H1 (cell line): ENCODE measurements around the gene PCAT7. TPM values are rescaled to one million over a fixed set of nuclear protein-coding genes. Genes with fewer than 3 reads are reported as not detected.

Source experiments
- CTCF ChIA-PET: fragments of 300-600 bp; sonication (Branson Sonifier 250); formaldehyde crosslinking; loops from one replicate; lab custom pipeline; 2021; ENCODE audit not compliant: partially characterized antibody; lab: Charles Lee
- POLR2A ChIA-PET: fragments of 300-600 bp; sonication (Branson Sonifier 250); formaldehyde crosslinking; loops from one replicate; lab custom pipeline; 2021; ENCODE audit warnings: inconsistent platforms; ENCODE audit not compliant: partially characterized antibody; lab: Charles Lee
- DNase-seq, 2 experiments: peaks; one replicate each; pipeline versions ENCODE4 v3.0.0 to v3.0.0-alpha.2; 2010 to 2022; ENCODE audit warnings: low spot score in 2 of 2, low read depth in 1 of 2, mixed read lengths in 1 of 2
- FAIRE-seq: peaks from 2 replicates; lab custom pipeline; 2011; peaks lifted over from hg19 to GRCh38; lab: Jason Lieb, UNC
- H2AFZ ChIP-seq: 2 replicates; pipeline ENCODE4 v1.8.1; 2012; ENCODE audit warnings: low read length, inconsistent platforms
- H2AK5ac ChIP-seq: 2 replicates; pipeline ENCODE4 v1.6.1; 2013; ENCODE audit warnings: low read depth, low read length
- H2BK120ac ChIP-seq: replicated peaks from 2 replicates; pipeline ENCODE3; 2013; ENCODE audit warnings: low read depth, low read length, inconsistent platforms
- H2BK12ac ChIP-seq: 2 replicates; pipeline ENCODE4 v1.6.1; 2013; ENCODE audit warnings: low read depth, low read length
- H2BK15ac ChIP-seq: 2 replicates; pipeline ENCODE4 v1.6.1; 2013; ENCODE audit warnings: low read length
- H2BK20ac ChIP-seq: 2 replicates; pipeline ENCODE4 v1.6.1; 2013; ENCODE audit warnings: low read length
- H2BK5ac ChIP-seq: 2 replicates; pipeline ENCODE4 v1.6.1; 2013; ENCODE audit warnings: low read depth, low read length
- H3K14ac ChIP-seq: 2 replicates; pipeline ENCODE4 v1.6.1; 2013; ENCODE audit warnings: inconsistent platforms; ENCODE audit not compliant: insufficient read length
- H3K18ac ChIP-seq: 2 replicates; pipeline ENCODE4 v1.6.1; 2013; ENCODE audit warnings: low read length; ENCODE audit errors: extremely low read depth
- H3K23ac ChIP-seq: 2 replicates; pipeline ENCODE4 v1.6.1; 2013; ENCODE audit warnings: inconsistent platforms; ENCODE audit not compliant: insufficient read length
- H3K23me2 ChIP-seq: 2 replicates; pipeline ENCODE4 v1.6.1; 2013; ENCODE audit warnings: low read depth, low read length
- H3K27ac ChIP-seq: 2 replicates; pipeline ENCODE4 v1.6.1; 2011; ENCODE audit warnings: low read depth, low read length, inconsistent platforms
- H3K27me3 ChIP-seq, 4 experiments: replicated peaks in 1 of 4; 1 replicate in 1 of 4; 2 replicates in 3 of 4; pipeline versions ENCODE4 v1.6.1 to v1.8.1; 2011 to 2013; ENCODE audit warnings: low read length in 3 of 4, mild to moderate bottlenecking in 3 of 4, inconsistent platforms in 2 of 4, mixed read lengths in 2 of 4, moderate library complexity in 1 of 4; ENCODE audit not compliant: control insufficient read depth in 3 of 4, insufficient read depth in 3 of 4; ENCODE audit errors: extremely low read depth in 1 of 4
- H3K36me3 ChIP-seq, 4 experiments: 2 replicates each; pipeline versions ENCODE4 v1.6.1 to v1.8.1; 2011 to 2013; ENCODE audit warnings: mild to moderate bottlenecking in 4 of 4, low read length in 3 of 4, moderate library complexity in 2 of 4, control low read depth in 1 of 4, inconsistent platforms in 1 of 4; ENCODE audit not compliant: insufficient read depth in 4 of 4, control insufficient read depth in 2 of 4
- H3K4ac ChIP-seq: replicated peaks from 2 replicates; pipeline ENCODE3; 2013; ENCODE audit warnings: low read length, low read depth, mixed read lengths, inconsistent platforms; ENCODE audit not compliant: insufficient read length
- H3K4me1 ChIP-seq, 4 experiments: replicated peaks in 1 of 4; 1 replicate in 1 of 4; 2 replicates in 3 of 4; pipeline versions ENCODE4 v1.6.1 to v1.8.1; 2011 to 2013; ENCODE audit warnings: low read length in 3 of 4, inconsistent platforms in 2 of 4, mixed read lengths in 1 of 4; ENCODE audit not compliant: insufficient read depth in 4 of 4, control insufficient read depth in 3 of 4
- H3K4me2 ChIP-seq, 2 experiments: 2 replicates each; pipeline versions ENCODE4 v1.6.1 to v1.8.1; 2011 to 2013; ENCODE audit warnings: low read depth in 2 of 2, low read length in 2 of 2, control low read depth in 1 of 2, inconsistent platforms in 1 of 2, mild to moderate bottlenecking in 1 of 2; ENCODE audit not compliant: insufficient read depth in 1 of 2
- H3K4me3 ChIP-seq, 4 experiments: fragments of 200-600, 300-600 bp in 1 of 4; sonication (generic), shearing (Covaris generic), sonication (Bioruptor Twin) in 1 of 4; 2 replicates each; pipeline versions ENCODE4 v1.5.1 to v1.8.1; 2011 to 2016; ENCODE audit warnings: low read length in 4 of 4, low read depth in 3 of 4, control low read depth in 2 of 4, inconsistent platforms in 2 of 4, mild to moderate bottlenecking in 2 of 4, mixed read lengths in 1 of 4, moderate library complexity in 1 of 4; ENCODE audit not compliant: insufficient read depth in 2 of 4; ENCODE audit errors: extremely low read depth in 1 of 4
- H3K56ac ChIP-seq: replicated peaks from 2 replicates; pipeline ENCODE3; 2013; ENCODE audit warnings: low read depth, mild to moderate bottlenecking, mixed read lengths, low read length, inconsistent platforms; ENCODE audit not compliant: insufficient read length
- H3K79me1 ChIP-seq: 2 replicates; pipeline ENCODE4 v1.6.1; 2013; ENCODE audit warnings: low read depth, low read length, control low read depth
- H3K79me2 ChIP-seq, 2 experiments: 2 replicates each; pipeline versions ENCODE4 v1.6.1 to v1.8.1; 2012 to 2013; ENCODE audit warnings: low read length in 2 of 2, mild to moderate bottlenecking in 2 of 2, inconsistent platforms in 1 of 2; ENCODE audit not compliant: insufficient read depth in 2 of 2, control insufficient read depth in 1 of 2
- H3K9ac ChIP-seq, 4 experiments: replicated peaks in 1 of 4; 1 replicate in 1 of 4; 2 replicates in 3 of 4; pipeline versions ENCODE4 v1.6.1 to v1.8.1; 2011 to 2013; ENCODE audit warnings: low read depth in 3 of 4, low read length in 3 of 4, control low read depth in 2 of 4, mild to moderate bottlenecking in 2 of 4, moderate library complexity in 2 of 4, inconsistent platforms in 1 of 4; ENCODE audit errors: extremely low read depth in 1 of 4
- H3K9me3 ChIP-seq, 2 experiments: 2 replicates each; pipeline versions ENCODE4 v1.6.1 to v1.8.1; 2012 to 2013; ENCODE audit warnings: mild to moderate bottlenecking in 2 of 2, moderate library complexity in 2 of 2, control low read depth in 1 of 2, inconsistent platforms in 1 of 2, low read depth in 1 of 2, low read length in 1 of 2, mixed read lengths in 1 of 2; ENCODE audit not compliant: insufficient read depth in 2 of 2
- H4K20me1 ChIP-seq, 2 experiments: replicated peaks in 1 of 2; 2 replicates each; pipeline versions ENCODE3 to v1.8.1; 2011 to 2013; ENCODE audit warnings: inconsistent platforms in 2 of 2, low read length in 2 of 2, mild to moderate bottlenecking in 1 of 2; ENCODE audit not compliant: insufficient read depth in 2 of 2, control insufficient read depth in 1 of 2
- H4K5ac ChIP-seq: 2 replicates; pipeline ENCODE4 v1.6.1; 2013; ENCODE audit warnings: low read length, low read depth, mixed read lengths, inconsistent platforms; ENCODE audit not compliant: insufficient read length
- H4K8ac ChIP-seq: 2 replicates; pipeline ENCODE4 v1.8.0; 2013; ENCODE audit warnings: mild to moderate bottlenecking, moderate library complexity, low read length, inconsistent platforms; ENCODE audit not compliant: insufficient read depth; ENCODE audit errors: extremely low read depth
- H4K91ac ChIP-seq: replicated peaks from 2 replicates; pipeline ENCODE3; 2013; ENCODE audit warnings: low read length, mixed read lengths, inconsistent platforms; ENCODE audit not compliant: insufficient read length
- ATF2 ChIP-seq: IDR thresholded peaks from 2 replicates; pipeline ENCODE4 v1.6.1; 2012; ENCODE audit warnings: low read length, inconsistent platforms
- BRCA1 ChIP-seq: IDR thresholded peaks from 2 replicates; pipeline ENCODE4 v1.6.1; 2012; ENCODE audit warnings: low read depth, low read length, improper control_type of control experiment
- CBX5 ChIP-seq: fragments of 300-800, 300-1000 bp; sonication (generic); IDR thresholded peaks from 2 replicates; pipeline ENCODE4 v1.7.1; 2016; ENCODE audit warnings: antibody characterized with exemption, low read length, low read depth
- GTF2F1 ChIP-seq: IDR thresholded peaks from 2 replicates; pipeline ENCODE4 v1.6.1; 2012; ENCODE audit warnings: low read depth, low read length, improper control_type of control experiment, borderline replicate concordance
- KDM4A ChIP-seq: IDR thresholded peaks from one replicate; pipeline ENCODE4 v1.7.1; 2012; ENCODE audit warnings: low read depth, mild to moderate bottlenecking, moderate library complexity, low read length, inconsistent platforms; ENCODE audit not compliant: severe bottlenecking
- RNF2 ChIP-seq: fragments of 200-900, 300-1000 bp; sonication (generic); IDR thresholded peaks from 2 replicates; pipeline ENCODE4 v1.7.1; 2016; ENCODE audit warnings: borderline replicate concordance, low read depth, mild to moderate bottlenecking, antibody characterized with exemption, low read length; ENCODE audit not compliant: poor library complexity, severe bottlenecking; ENCODE audit errors: missing control alignments
- RXRA ChIP-seq: IDR thresholded peaks from 2 replicates; pipeline ENCODE4 v1.6.1; 2011; ENCODE audit warnings: low read depth, mild to moderate bottlenecking, low read length, moderate library complexity; ENCODE audit not compliant: insufficient read depth
- SIRT6 ChIP-seq: IDR thresholded peaks from one replicate; pipeline ENCODE4 v1.7.1; 2012; ENCODE audit warnings: low read length, inconsistent platforms
- SIX5 ChIP-seq: IDR thresholded peaks from 2 replicates; pipeline ENCODE4 v1.6.1; 2011; ENCODE audit warnings: mild to moderate bottlenecking, low read depth, low read length
- SP2 ChIP-seq: IDR thresholded peaks from 2 replicates; pipeline ENCODE4 v1.6.1; 2012; ENCODE audit warnings: mild to moderate bottlenecking, low read length, inconsistent platforms
- SUZ12 ChIP-seq: fragments of 200-600 bp; sonication (generic); IDR thresholded peaks from 2 replicates; pipeline ENCODE4 v1.6.1; 2012; ENCODE audit warnings: mild to moderate bottlenecking, inconsistent platforms, low read length, moderate library complexity, mixed read lengths
- TAF1 ChIP-seq: IDR thresholded peaks from 2 replicates; pipeline ENCODE4 v1.6.1; 2011; ENCODE audit warnings: mild to moderate bottlenecking, low read depth, low read length
- YY1 ChIP-seq: IDR thresholded peaks from 2 replicates; pipeline ENCODE4 v1.6.1; 2011; ENCODE audit warnings: low read depth, mild to moderate bottlenecking, low read length
- WGBS, 2 experiments: shearing (Covaris generic) in 1 of 2; methylation state at CpG; one replicate each; pipeline versions ENCODE4 v1.1.6 to v1.1.7; 2013 to 2015; ENCODE audit warnings: low lambda C conversion rate in 2 of 2, mixed read lengths in 2 of 2, inconsistent platforms in 1 of 2, low coverage in 1 of 2, missing lambda C conversion rate in 1 of 2; ENCODE audit not compliant: insufficient replicate concordance in 2 of 2, insufficient coverage in 1 of 2, insufficient read length in 1 of 2; ENCODE audit errors: extremely low coverage in 1 of 2, missing lambda C conversion rate in 1 of 2; 5-methylcytosine and 5-hydroxymethylcytosine counted together
- polyA plus RNA-seq, 7 experiments: library from polyadenylated mRNA; depleted of rRNA in 3 of 7; stranded (reverse) in 5 of 7; unstranded in 2 of 7; fragments of >200 nt in 5 of 7; fragments of 200-250 nt in 2 of 7; gene quantifications; 1 replicate in 5 of 7; 2 replicates in 1 of 7; 4 replicates in 1 of 7; pipeline versions ENCODE4 v1.2.1 to v1.2.3, GENCODE V29; 2011 to 2013; ENCODE audit warnings: missing spikeins in 2 of 7, mixed read lengths in 2 of 7
- total RNA-seq: library from RNA; stranded (reverse); fragmentation: NEBNext Ultra II Directional; extraction: Animal tissue kit (Norgen Biotek cat#: 25700); gene quantifications from 2 replicates; pipeline ENCODE4 v1.2.1, GENCODE V29; 2021

The PCAT7 gene
- total and polyA plus RNA-seq, 2 of the 8 experiments (the other 6 are each of a cell fraction or from before 2014, with no cell fraction given) = 3.2 to 4.1 TPM

- no peak overlapping the region for H4K5ac ChIP-seq
- H3K4me2 ChIP-seq = no peak overlapping the region
- H3K79me2 ChIP-seq = no peaks in the 10 kb centered on the region
- no peak overlapping the region for H3K4ac ChIP-seq
- H3K14ac ChIP-seq = no peak overlapping the region
- H2BK12ac ChIP-seq = no peak overlapping the region
- H3K18ac ChIP-seq = no peak overlapping the region
- H3K27me3 ChIP-seq = no peaks in the 10 kb centered on the region
- ChIA-PET CTCF (interaction anchor here (1.2 to 7.1 kb wide), 3 partner anchors 12 to 47 kb away, joined by 3 to 54 read pairs (median 3); partner anchors contain the start of gene PCAT7), POLR2A (interaction anchor here (6.7 kb wide), 1 partner anchor 47 kb away, joined by 43 read pairs; the partner anchor contains the start of gene PCAT7)
- no peak overlapping the region for H3K4me3 ChIP-seq
- FAIRE-seq (no peak), DNase-seq (no peak)
- no peak overlapping the region for H3K56ac ChIP-seq
- no peak overlapping the region for H3K23ac ChIP-seq
- no peaks in the 10 kb centered on the region for H3K36me3 ChIP-seq
- no peak overlapping the region for H3K27ac ChIP-seq
- H3K9ac ChIP-seq = no peak overlapping the region
- H2BK20ac ChIP-seq = no peak overlapping the region
- H3K79me1 ChIP-seq = no peaks in the 10 kb centered on the region
- no peaks in the 10 kb centered on the region for H3K9me3 ChIP-seq
- H2BK120ac ChIP-seq = no peak overlapping the region
- H2AFZ ChIP-seq = no peak overlapping the region
- H4K20me1 ChIP-seq = no peaks in the 10 kb centered on the region
- H3K4me1 ChIP-seq = peaks cover 0 to 3% (median 1%) of the 10 kb centered on the region in 4 experiments; a peak in 3 of 7 replicates
- no peak overlapping the region for H2BK15ac ChIP-seq
- no peak overlapping the region for H4K8ac ChIP-seq
- H2AK5ac ChIP-seq = no peak overlapping the region
- H2BK5ac ChIP-seq = no peak overlapping the region
- no peak overlapping the region for H4K91ac ChIP-seq
- WGBS, 2 experiments = 86% methylated on average over 10 of the region's 10 CpGs; no CpG with 5 or more reads in 1 of the 2 experiments
- H3K23me2 ChIP-seq = no peaks in the 10 kb centered on the region
- TF ChIP-seq TAF1 = no peak
- no peak for TF ChIP-seq RNF2
- TF ChIP-seq SIRT6 = no peak
- TF ChIP-seq CBX5 = no peak
- TF ChIP-seq SP2 = no peak
- TF ChIP-seq ATF2 = no peak
- no peak for TF ChIP-seq BRCA1
- TF ChIP-seq RXRA = no peak
- TF ChIP-seq SUZ12 = no peak
- TF ChIP-seq SIX5 = no peak
- TF ChIP-seq YY1 = no peak
- no peak for TF ChIP-seq KDM4A
- TF ChIP-seq GTF2F1 = no peak
These were observed 45.8 kb downstream of the PCAT7 start for GRCh38 chr9:94600715-94601114.
